ENCODE results near the gene ARHGEF10L.
"Not testable (repeated sequence)": the region's sequence is repeated elsewhere in the genome, so short reads cannot be mapped to it uniquely, and the experiment has no call there.

The ARHGEF10L gene

GRCh38 chr1:17502326-17502778 is 37.1 kb upstream of the ARHGEF10L start:
- Histone ChIP-seq H3K27ac (no peak overlapping the region), H3K9me3 (no peaks in the 10 kb centered on the region), H3K4me3 (ENCODE audit: low read depth in 1 of 2, low read length in 1 of 2) (no peak overlapping the region), H3K4me1 (ENCODE audit: control insufficient read depth in 1 of 2, insufficient read depth in 1 of 2, low read depth in 1 of 2, low read length in 1 of 2) (no peaks in the 10 kb centered on the region), H3K36me3 (no peaks in the 10 kb centered on the region), H3K27me3 (peaks cover 24% of the 10 kb centered on the region)
- peak; percentile 32 for TF ChIP-seq CTCF (IDR thresholded peaks at IDR 0.05)

- Histone ChIP-seq H3K27ac (no peak overlapping the region), H3K27me3 (peaks cover 27% of the 10 kb centered on the region), H3K36me3 (no peaks in the 10 kb centered on the region), H3K9me3 (no peaks in the 10 kb centered on the region), H3K4me1 (ENCODE audit: control insufficient read depth in 1 of 2, insufficient read depth in 1 of 2, low read depth in 1 of 2, low read length in 1 of 2) (no peaks in the 10 kb centered on the region), H3K4me3 (ENCODE audit: low read depth in 1 of 2, low read length in 1 of 2) (no peak overlapping the region)
- TF ChIP-seq CTCF (IDR thresholded peaks at IDR 0.05) = no peak
Measured at GRCh38 chr1:17503146-17503545, 36.4 kb upstream of the ARHGEF10L start.

DNA sequence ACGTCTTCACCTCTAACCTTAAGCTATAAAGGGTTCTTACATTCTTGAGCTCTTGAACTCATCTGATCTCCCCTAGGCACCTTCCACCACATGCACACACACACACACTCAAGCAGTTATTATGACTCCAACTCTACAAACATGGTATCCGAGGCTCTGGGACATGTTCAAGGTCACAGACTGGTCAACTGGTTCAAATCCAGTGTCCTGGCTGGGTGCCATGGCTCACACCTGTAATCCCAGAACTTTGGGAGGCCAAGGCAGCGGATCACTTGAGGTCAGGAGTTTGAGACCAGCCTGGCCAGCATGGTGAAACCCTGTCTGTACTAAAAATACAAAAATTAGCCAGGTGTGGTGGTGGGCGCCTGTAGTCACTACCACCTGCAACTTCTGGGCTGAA is 32.3 kb upstream of the ARHGEF10L start:
- H3K4me1 ChIP-seq (ENCODE audit: control insufficient read depth in 1 of 2, insufficient read depth in 1 of 2, low read depth in 1 of 2, low read length in 1 of 2); H3K9me3 ChIP-seq; H3K27ac ChIP-seq; H3K4me3 ChIP-seq (ENCODE audit: low read depth in 1 of 2, low read length in 1 of 2); H3K36me3 ChIP-seq: not testable (repeated sequence)
- peaks cover 56% of the 10 kb centered on the region for H3K27me3 ChIP-seq

DNA sequence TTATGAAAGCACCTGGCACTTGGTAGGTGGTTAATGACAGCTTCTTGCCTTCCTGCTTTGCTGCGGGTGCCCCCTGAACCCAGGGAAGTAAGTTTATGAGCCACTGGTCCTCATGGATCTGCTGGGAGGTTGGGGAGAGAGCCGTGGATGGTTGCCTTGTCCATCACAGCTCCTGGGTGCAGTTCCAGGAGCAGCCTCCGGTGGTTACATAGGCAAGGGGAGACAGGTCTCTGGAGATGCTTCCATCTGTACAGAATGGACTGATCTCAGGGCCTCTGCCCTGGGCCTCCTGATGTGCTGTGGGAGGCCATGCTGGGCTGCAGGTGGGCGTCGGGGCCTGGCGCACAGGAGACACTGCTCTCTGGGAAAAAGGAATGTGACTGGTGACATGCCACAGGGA is 31.6 kb upstream of the ARHGEF10L start:
- Histone ChIP-seq H3K9me3 (no peaks in the 10 kb centered on the region), H3K27me3 (peaks cover 56% of the 10 kb centered on the region), H3K4me3 (ENCODE audit: low read depth in 1 of 2, low read length in 1 of 2) (no peak overlapping the region), H3K27ac (no peak overlapping the region), H3K4me1 (ENCODE audit: control insufficient read depth in 1 of 2, insufficient read depth in 1 of 2, low read depth in 1 of 2, low read length in 1 of 2) (peaks cover 5 to 6% of the 10 kb centered on the region in 2 experiments), H3K36me3 (no peaks in the 10 kb centered on the region)
- no peak for TF ChIP-seq CTCF (IDR thresholded peaks at IDR 0.05)

GRCh38 chr1:17509363-17509762 is 30.1 kb upstream of the ARHGEF10L start:
- Histone ChIP-seq H3K9me3 (no peaks in the 10 kb centered on the region), H3K27me3 (peaks cover 64% of the 10 kb centered on the region), H3K4me1 (ENCODE audit: control insufficient read depth in 1 of 2, insufficient read depth in 1 of 2, low read depth in 1 of 2, low read length in 1 of 2) (peaks cover 5 to 6% of the 10 kb centered on the region in 2 experiments), H3K36me3 (no peaks in the 10 kb centered on the region), H3K27ac (no peak overlapping the region), H3K4me3 (ENCODE audit: low read depth in 1 of 2, low read length in 1 of 2) (no peak overlapping the region)
- TF ChIP-seq CTCF (IDR thresholded peaks at IDR 0.05) = no peak

DNA sequence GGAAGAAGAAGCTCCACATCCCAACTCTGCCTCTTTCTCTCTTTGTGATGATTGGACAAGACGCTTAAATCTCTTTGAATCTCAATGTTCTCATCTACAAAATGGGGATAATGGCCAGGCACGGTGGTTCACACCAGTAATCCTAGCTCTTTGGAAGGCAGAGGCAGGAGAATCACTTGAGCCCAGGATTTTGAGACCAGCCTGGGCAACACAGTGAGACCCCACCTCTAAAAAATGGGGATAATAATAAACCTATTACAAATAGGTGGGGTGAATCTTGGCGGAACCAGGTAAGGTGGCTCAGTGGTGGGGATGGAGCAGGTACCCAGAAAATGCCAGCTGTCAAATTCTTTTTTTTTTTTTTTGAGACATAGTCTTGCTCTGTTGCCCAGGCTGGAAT is 29.4 kb upstream of the ARHGEF10L start:
- Histone ChIP-seq H3K27me3 (peaks cover 69% of the 10 kb centered on the region), H3K36me3 (no peaks in the 10 kb centered on the region), H3K27ac (no peak overlapping the region), H3K4me3 (ENCODE audit: low read depth in 1 of 2, low read length in 1 of 2) (no peak overlapping the region), H3K4me1 (ENCODE audit: control insufficient read depth in 1 of 2, insufficient read depth in 1 of 2, low read depth in 1 of 2, low read length in 1 of 2) (peaks cover 5 to 6% of the 10 kb centered on the region in 2 experiments), H3K9me3 (no peaks in the 10 kb centered on the region)
- TF ChIP-seq CTCF (IDR thresholded peaks at IDR 0.05) = no peak
